GM23338 (cell line): ENCODE data around the gene PCSK1. TPM values are rescaled to one million over a fixed set of nuclear protein-coding genes. Genes with fewer than 3 reads are reported as not detected.

Source experiments
- ATAC-seq: fragments of 200-7000 bp; cut with Tn5 transposase; 3 replicates; pipeline ENCODE4 v1.9.1; 2020
- DNase-seq: peaks from one replicate; pipeline ENCODE4 v3.0.0-alpha.2; 2015; ENCODE audit warnings: low spot score
- H2AFZ ChIP-seq: fragments of 200-600 bp; sonication (generic); 2 replicates; pipeline ENCODE4 v1.8.0; 2016; ENCODE audit warnings: antibody characterized with exemption, mild to moderate bottlenecking, moderate library complexity
- H3F3A ChIP-seq: fragments of 200-600 bp; sonication (generic); replicated peaks from 2 replicates; pipeline ENCODE4 v1.8.0; 2017; ENCODE audit warnings: antibody characterized with exemption, mixed run types, low read depth
- H3K27ac ChIP-seq: fragments of 200-600 bp; sonication (generic); 2 replicates; pipeline ENCODE4 v1.6.1; 2016; ENCODE audit warnings: low read depth
- H3K27me3 ChIP-seq: fragments of 200-600 bp; sonication (generic); 2 replicates; pipeline ENCODE4 v1.8.0; 2016; ENCODE audit warnings: mild to moderate bottlenecking, mixed run types, moderate library complexity; ENCODE audit not compliant: insufficient read depth
- H3K36me3 ChIP-seq: fragments of 200-600 bp; sonication (generic); 2 replicates; pipeline ENCODE4 v1.8.0; 2016; ENCODE audit warnings: mild to moderate bottlenecking; ENCODE audit not compliant: insufficient read depth
- H3K4me1 ChIP-seq: fragments of 200-600 bp; sonication (generic); 2 replicates; pipeline ENCODE4 v1.8.0; 2016; ENCODE audit warnings: mild to moderate bottlenecking, moderate library complexity; ENCODE audit not compliant: insufficient read depth
- H3K4me2 ChIP-seq: fragments of 200-600 bp; sonication (generic); 2 replicates; pipeline ENCODE4 v1.7.1; 2017; ENCODE audit warnings: mixed run types
- H3K4me3 ChIP-seq: fragments of 200-600 bp; sonication (generic); 2 replicates; pipeline ENCODE4 v1.6.1; 2016; ENCODE audit warnings: mixed run types
- H3K79me2 ChIP-seq: fragments of 200-600 bp; sonication (generic); replicated peaks from 2 replicates; pipeline ENCODE4 v1.8.0; 2017; ENCODE audit warnings: mild to moderate bottlenecking; ENCODE audit not compliant: insufficient read depth
- H3K9me2 ChIP-seq: fragments of 200-600 bp; sonication (generic); 2 replicates; pipeline ENCODE4 v1.8.0; 2017; ENCODE audit not compliant: insufficient read depth
- H4K20me1 ChIP-seq: fragments of 200-600 bp; sonication (generic); replicated peaks from 2 replicates; pipeline ENCODE4 v1.8.0; 2017; ENCODE audit warnings: mild to moderate bottlenecking; ENCODE audit not compliant: insufficient read depth
- H3K27ac Mint-ChIP-seq: 2 replicates; pipeline ENCODE4 v1.8.0; 2020; ENCODE audit warnings: inconsistent platforms, mild to moderate bottlenecking, moderate library complexity, mixed read lengths
- H3K27me3 Mint-ChIP-seq: 3 replicates; pipeline ENCODE4 v1.8.0; 2022; ENCODE audit warnings: low read depth, mild to moderate bottlenecking, moderate library complexity, mixed read lengths, inconsistent platforms; ENCODE audit not compliant: insufficient read depth, poor library complexity
- H3K36me3 Mint-ChIP-seq: 3 replicates; pipeline ENCODE4 v1.8.0; 2021; ENCODE audit warnings: low read depth, mild to moderate bottlenecking, inconsistent platforms, moderate library complexity, mixed read lengths
- H3K4me1 Mint-ChIP-seq: 3 replicates; pipeline ENCODE4 v1.8.0; 2020; ENCODE audit warnings: mild to moderate bottlenecking, inconsistent platforms, mixed read lengths
- H3K4me3 Mint-ChIP-seq: 3 replicates; pipeline ENCODE4 v1.8.0; 2021; ENCODE audit warnings: moderate library complexity, mild to moderate bottlenecking, inconsistent platforms, mixed read lengths
- H3K9me3 Mint-ChIP-seq: 3 replicates; pipeline ENCODE4 v1.8.0; 2020; ENCODE audit warnings: moderate library complexity, mild to moderate bottlenecking, inconsistent platforms, mixed read lengths
- CREB1 ChIP-seq: fragments of 250-450 bp; sonication (Bioruptor Pico); IDR thresholded peaks from 2 replicates; pipeline ENCODE4 v1.5.0; 2020; ENCODE audit warnings: low read depth, mild to moderate bottlenecking, moderate library complexity
- EZH2 ChIP-seq: fragments of 200-600 bp; sonication (generic); IDR thresholded peaks from one replicate; pipeline ENCODE4 v1.8.0; 2017; ENCODE audit warnings: antibody characterized with exemption, mild to moderate bottlenecking, low read depth; ENCODE audit not compliant: unreplicated experiment
- EZH2phosphoT487 ChIP-seq: fragments of 200-600 bp; sonication (generic); IDR thresholded peaks from one replicate; pipeline ENCODE4 v1.8.1; 2018; ENCODE audit warnings: antibody characterized with exemption; ENCODE audit not compliant: unreplicated experiment
- JUNB ChIP-seq: IDR thresholded peaks from one replicate; pipeline ENCODE4 v1.6.1; 2016; ENCODE audit warnings: antibody characterized with exemption; ENCODE audit not compliant: unreplicated experiment
- NANOG ChIP-seq: IDR thresholded peaks from 2 replicates; pipeline ENCODE4 v1.6.1; 2016; ENCODE audit warnings: antibody characterized with exemption, borderline replicate concordance
- POLR2AphosphoS5 ChIP-seq: IDR thresholded peaks from 2 replicates; pipeline ENCODE4 v1.6.1; 2016; ENCODE audit warnings: antibody characterized with exemption, low read depth
- STAT1 ChIP-seq: IDR thresholded peaks from one replicate; pipeline ENCODE4 v1.6.1; 2016; ENCODE audit warnings: antibody characterized with exemption; ENCODE audit not compliant: unreplicated experiment
- ZNF114 ChIP-seq: fragments of 250-450 bp; sonication (Bioruptor Pico); IDR thresholded peaks from 2 replicates; pipeline ENCODE4 v1.5.0; 2020; ENCODE audit warnings: mild to moderate bottlenecking, moderate library complexity
- ZNF331 ChIP-seq: fragments of 250-450 bp; sonication (Bioruptor Pico); IDR thresholded peaks from 2 replicates; pipeline ENCODE4 v1.5.0; 2020; ENCODE audit warnings: low read depth, mild to moderate bottlenecking, moderate library complexity
- polyA plus RNA-seq: library from polyadenylated mRNA; unstranded; fragments of >200 nt; fragmentation: Nextera tagmentation; extraction: Ambion mirVana; gene quantifications from 2 replicates; pipeline ENCODE4 v1.2.1, GENCODE V29; 2016
- total RNA-seq: library from RNA; depleted of rRNA; stranded (reverse); fragments of >200 nt; shearing (Covaris generic); gene quantifications from 2 replicates; pipeline ENCODE4 v1.2.3, GENCODE V29; 2014
- TF ChIP-seq, protein P1 (sequence below), 2 experiments: fragments of 200-600 bp in 1 of 2; sonication (generic) in 1 of 2; conservative IDR thresholded peaks; 2 replicates each; pipeline versions ENCODE4 v1.5.1 to v1.6.1; 2016 to 2017; ENCODE audit warnings: antibody characterized with exemption in 2 of 2, low read depth in 2 of 2, mild to moderate bottlenecking in 2 of 2, moderate library complexity in 1 of 2
- TF ChIP-seq, protein P2 (sequence below): fragments of 250-450 bp; sonication (Bioruptor Pico); IDR thresholded peaks from 2 replicates; pipeline ENCODE4 v1.5.0; 2020; ENCODE audit warnings: mild to moderate bottlenecking, moderate library complexity
- TF ChIP-seq, protein P3 (sequence below): IDR thresholded peaks from 2 replicates; pipeline ENCODE4 v1.6.1; 2016; ENCODE audit warnings: antibody characterized with exemption
- TF ChIP-seq, protein P4 (sequence below): IDR thresholded peaks from one replicate; pipeline ENCODE4 v1.6.1; 2018; ENCODE audit warnings: antibody characterized with exemption; ENCODE audit not compliant: unreplicated experiment

The PCSK1 gene
- total and polyA plus RNA-seq, 2 experiments from 2014 or later: 2.3 to 2.7 TPM

DNA sequence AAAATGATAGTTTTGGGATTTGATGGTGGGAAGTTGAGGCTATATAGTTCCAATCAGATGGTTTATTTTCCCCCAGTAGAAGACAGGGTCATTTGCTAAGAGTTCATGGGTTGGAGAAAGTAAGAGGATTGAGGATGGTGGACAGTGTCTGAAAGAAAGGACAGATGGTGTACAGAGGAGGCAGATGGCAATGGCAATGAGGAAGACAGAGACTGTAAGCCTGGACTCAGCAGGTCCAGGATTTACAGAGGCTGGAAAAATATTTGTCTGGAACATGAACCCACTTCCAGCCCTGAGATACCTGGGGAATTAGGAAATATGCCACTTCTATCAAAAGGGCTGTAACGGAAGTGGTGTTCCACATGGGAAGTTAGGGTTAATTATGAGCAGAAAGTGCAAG, 84.5 kb downstream of the PCSK1 start:
- H3K36me3 ChIP-seq: no peaks in the 10 kb centered on the region
- no peak overlapping the region for H3K27ac Mint-ChIP-seq
- H3K36me3 Mint-ChIP-seq: no peaks in the 10 kb centered on the region
- no peak overlapping the region for H3K4me3 Mint-ChIP-seq
- no peaks in the 10 kb centered on the region for H3K4me1 Mint-ChIP-seq
- H3K27ac ChIP-seq: no peak overlapping the region
- no peaks in the 10 kb centered on the region for H3K4me1 ChIP-seq
- H4K20me1 ChIP-seq: no peaks in the 10 kb centered on the region
- H3K27me3 Mint-ChIP-seq: no peaks in the 10 kb centered on the region
- TF ChIP-seq, protein P1, sequence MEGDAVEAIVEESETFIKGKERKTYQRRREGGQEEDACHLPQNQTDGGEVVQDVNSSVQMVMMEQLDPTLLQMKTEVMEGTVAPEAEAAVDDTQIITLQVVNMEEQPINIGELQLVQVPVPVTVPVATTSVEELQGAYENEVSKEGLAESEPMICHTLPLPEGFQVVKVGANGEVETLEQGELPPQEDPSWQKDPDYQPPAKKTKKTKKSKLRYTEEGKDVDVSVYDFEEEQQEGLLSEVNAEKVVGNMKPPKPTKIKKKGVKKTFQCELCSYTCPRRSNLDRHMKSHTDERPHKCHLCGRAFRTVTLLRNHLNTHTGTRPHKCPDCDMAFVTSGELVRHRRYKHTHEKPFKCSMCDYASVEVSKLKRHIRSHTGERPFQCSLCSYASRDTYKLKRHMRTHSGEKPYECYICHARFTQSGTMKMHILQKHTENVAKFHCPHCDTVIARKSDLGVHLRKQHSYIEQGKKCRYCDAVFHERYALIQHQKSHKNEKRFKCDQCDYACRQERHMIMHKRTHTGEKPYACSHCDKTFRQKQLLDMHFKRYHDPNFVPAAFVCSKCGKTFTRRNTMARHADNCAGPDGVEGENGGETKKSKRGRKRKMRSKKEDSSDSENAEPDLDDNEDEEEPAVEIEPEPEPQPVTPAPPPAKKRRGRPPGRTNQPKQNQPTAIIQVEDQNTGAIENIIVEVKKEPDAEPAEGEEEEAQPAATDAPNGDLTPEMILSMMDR (conservative IDR thresholded peaks at IDR 0.05; ENCODE audit: low read depth in 2 of 2): no peak
- TF ChIP-seq JUNB (no peak), CREB1 (CRISPR knock-in tag) (no peak), STAT1 (no peak), ZNF331 (no peak), ZNF114 (CRISPR knock-in tag) (no peak), NANOG (no peak), EZH2 (no peak), EZH2phosphoT487 (no peak), POLR2AphosphoS5 (no peak)
- TF ChIP-seq, protein P2, sequence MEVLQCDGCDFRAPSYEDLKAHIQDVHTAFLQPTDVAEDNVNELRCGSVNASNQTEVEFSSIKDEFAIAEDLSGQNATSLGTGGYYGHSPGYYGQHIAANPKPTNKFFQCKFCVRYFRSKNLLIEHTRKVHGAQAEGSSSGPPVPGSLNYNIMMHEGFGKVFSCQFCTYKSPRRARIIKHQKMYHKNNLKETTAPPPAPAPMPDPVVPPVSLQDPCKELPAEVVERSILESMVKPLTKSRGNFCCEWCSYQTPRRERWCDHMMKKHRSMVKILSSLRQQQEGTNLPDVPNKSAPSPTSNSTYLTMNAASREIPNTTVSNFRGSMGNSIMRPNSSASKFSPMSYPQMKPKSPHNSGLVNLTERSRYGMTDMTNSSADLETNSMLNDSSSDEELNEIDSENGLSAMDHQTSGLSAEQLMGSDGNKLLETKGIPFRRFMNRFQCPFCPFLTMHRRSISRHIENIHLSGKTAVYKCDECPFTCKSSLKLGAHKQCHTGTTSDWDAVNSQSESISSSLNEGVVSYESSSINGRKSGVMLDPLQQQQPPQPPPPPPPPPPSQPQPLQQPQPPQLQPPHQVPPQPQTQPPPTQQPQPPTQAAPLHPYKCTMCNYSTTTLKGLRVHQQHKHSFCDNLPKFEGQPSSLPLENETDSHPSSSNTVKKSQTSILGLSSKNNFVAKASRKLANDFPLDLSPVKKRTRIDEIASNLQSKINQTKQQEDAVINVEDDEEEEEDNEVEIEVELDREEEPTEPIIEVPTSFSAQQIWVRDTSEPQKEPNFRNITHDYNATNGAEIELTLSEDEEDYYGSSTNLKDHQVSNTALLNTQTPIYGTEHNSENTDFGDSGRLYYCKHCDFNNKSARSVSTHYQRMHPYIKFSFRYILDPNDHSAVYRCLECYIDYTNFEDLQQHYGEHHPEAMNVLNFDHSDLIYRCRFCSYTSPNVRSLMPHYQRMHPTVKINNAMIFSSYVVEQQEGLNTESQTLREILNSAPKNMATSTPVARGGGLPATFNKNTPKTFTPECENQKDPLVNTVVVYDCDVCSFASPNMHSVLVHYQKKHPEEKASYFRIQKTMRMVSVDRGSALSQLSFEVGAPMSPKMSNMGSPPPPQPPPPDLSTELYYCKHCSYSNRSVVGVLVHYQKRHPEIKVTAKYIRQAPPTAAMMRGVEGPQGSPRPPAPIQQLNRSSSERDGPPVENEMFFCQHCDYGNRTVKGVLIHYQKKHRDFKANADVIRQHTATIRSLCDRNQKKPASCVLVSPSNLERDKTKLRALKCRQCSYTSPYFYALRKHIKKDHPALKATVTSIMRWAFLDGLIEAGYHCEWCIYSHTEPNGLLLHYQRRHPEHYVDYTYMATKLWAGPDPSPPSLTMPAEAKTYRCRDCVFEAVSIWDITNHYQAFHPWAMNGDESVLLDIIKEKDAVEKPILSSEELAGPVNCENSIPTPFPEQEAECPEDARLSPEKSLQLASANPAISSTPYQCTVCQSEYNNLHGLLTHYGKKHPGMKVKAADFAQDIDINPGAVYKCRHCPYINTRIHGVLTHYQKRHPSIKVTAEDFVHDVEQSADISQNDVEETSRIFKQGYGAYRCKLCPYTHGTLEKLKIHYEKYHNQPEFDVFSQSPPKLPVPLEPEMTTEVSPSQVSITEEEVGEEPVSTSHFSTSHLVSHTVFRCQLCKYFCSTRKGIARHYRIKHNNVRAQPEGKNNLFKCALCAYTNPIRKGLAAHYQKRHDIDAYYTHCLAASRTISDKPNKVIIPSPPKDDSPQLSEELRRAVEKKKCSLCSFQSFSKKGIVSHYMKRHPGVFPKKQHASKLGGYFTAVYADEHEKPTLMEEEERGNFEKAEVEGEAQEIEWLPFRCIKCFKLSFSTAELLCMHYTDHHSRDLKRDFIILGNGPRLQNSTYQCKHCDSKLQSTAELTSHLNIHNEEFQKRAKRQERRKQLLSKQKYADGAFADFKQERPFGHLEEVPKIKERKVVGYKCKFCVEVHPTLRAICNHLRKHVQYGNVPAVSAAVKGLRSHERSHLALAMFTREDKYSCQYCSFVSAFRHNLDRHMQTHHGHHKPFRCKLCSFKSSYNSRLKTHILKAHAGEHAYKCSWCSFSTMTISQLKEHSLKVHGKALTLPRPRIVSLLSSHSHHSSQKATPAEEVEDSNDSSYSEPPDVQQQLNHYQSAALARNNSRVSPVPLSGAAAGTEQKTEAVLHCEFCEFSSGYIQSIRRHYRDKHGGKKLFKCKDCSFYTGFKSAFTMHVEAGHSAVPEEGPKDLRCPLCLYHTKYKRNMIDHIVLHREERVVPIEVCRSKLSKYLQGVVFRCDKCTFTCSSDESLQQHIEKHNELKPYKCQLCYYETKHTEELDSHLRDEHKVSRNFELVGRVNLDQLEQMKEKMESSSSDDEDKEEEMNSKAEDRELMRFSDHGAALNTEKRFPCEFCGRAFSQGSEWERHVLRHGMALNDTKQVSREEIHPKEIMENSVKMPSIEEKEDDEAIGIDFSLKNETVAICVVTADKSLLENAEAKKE (CRISPR knock-in tag): no peak
- TF ChIP-seq, protein P3, sequence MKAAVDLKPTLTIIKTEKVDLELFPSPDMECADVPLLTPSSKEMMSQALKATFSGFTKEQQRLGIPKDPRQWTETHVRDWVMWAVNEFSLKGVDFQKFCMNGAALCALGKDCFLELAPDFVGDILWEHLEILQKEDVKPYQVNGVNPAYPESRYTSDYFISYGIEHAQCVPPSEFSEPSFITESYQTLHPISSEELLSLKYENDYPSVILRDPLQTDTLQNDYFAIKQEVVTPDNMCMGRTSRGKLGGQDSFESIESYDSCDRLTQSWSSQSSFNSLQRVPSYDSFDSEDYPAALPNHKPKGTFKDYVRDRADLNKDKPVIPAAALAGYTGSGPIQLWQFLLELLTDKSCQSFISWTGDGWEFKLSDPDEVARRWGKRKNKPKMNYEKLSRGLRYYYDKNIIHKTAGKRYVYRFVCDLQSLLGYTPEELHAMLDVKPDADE: no peak
- TF ChIP-seq, protein P4, sequence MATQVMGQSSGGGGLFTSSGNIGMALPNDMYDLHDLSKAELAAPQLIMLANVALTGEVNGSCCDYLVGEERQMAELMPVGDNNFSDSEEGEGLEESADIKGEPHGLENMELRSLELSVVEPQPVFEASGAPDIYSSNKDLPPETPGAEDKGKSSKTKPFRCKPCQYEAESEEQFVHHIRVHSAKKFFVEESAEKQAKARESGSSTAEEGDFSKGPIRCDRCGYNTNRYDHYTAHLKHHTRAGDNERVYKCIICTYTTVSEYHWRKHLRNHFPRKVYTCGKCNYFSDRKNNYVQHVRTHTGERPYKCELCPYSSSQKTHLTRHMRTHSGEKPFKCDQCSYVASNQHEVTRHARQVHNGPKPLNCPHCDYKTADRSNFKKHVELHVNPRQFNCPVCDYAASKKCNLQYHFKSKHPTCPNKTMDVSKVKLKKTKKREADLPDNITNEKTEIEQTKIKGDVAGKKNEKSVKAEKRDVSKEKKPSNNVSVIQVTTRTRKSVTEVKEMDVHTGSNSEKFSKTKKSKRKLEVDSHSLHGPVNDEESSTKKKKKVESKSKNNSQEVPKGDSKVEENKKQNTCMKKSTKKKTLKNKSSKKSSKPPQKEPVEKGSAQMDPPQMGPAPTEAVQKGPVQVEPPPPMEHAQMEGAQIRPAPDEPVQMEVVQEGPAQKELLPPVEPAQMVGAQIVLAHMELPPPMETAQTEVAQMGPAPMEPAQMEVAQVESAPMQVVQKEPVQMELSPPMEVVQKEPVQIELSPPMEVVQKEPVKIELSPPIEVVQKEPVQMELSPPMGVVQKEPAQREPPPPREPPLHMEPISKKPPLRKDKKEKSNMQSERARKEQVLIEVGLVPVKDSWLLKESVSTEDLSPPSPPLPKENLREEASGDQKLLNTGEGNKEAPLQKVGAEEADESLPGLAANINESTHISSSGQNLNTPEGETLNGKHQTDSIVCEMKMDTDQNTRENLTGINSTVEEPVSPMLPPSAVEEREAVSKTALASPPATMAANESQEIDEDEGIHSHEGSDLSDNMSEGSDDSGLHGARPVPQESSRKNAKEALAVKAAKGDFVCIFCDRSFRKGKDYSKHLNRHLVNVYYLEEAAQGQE: no peak
- ATAC-seq (no peak), DNase-seq (no peak)
- no peaks in the 10 kb centered on the region for H3K27me3 ChIP-seq
- no peak overlapping the region for H3K4me3 ChIP-seq
- H3K9me2 ChIP-seq: peaks cover 2% of the 10 kb centered on the region; the same call in 1 of the 2 replicates
- H3F3A ChIP-seq: no peaks in the 10 kb centered on the region
- H3K4me2 ChIP-seq: no peak overlapping the region
- H3K9me3 Mint-ChIP-seq: no peaks in the 10 kb centered on the region
- no peak overlapping the region for H2AFZ ChIP-seq
- no peaks in the 10 kb centered on the region for H3K79me2 ChIP-seq
